SK-N-SH (cell line): ENCODE measurements around the gene LRP11.
"Not testable (repeated sequence)": the region's sequence is repeated elsewhere in the genome, so short reads cannot be mapped to it uniquely, and the experiment has no call there.

Experiments
- EP300 ChIP-seq, 2 experiments: IDR thresholded peaks; 2 replicates each; pipeline versions ENCODE4 v1.4.0 to v1.6.1; 2012; ENCODE audit warnings: borderline replicate concordance in 1 of 2, low read depth in 1 of 2, low read length in 1 of 2
- EZH2phosphoT487 ChIP-seq: fragments of 200-600 bp; sonication (generic); IDR thresholded peaks from 2 replicates; pipeline ENCODE4 v1.6.1; 2017; ENCODE audit warnings: low read depth, mixed run types, mild to moderate bottlenecking, antibody characterized with exemption, moderate library complexity, borderline replicate concordance
- POLR2AphosphoS5 ChIP-seq: IDR thresholded peaks from 2 replicates; pipeline ENCODE4 v1.6.1; 2012; ENCODE audit warnings: low read depth, low read length
- RAD21 ChIP-seq: IDR thresholded peaks from 2 replicates; pipeline ENCODE4 v1.6.1; 2012; ENCODE audit warnings: mild to moderate bottlenecking, low read length
- RFX5 ChIP-seq: IDR thresholded peaks from 2 replicates; pipeline ENCODE4 v1.6.1; 2012; ENCODE audit warnings: mild to moderate bottlenecking, improper control_type of control experiment, low read length
- SIN3A ChIP-seq: IDR thresholded peaks from 2 replicates; pipeline ENCODE4 v1.6.1; 2012; ENCODE audit warnings: low read depth, mild to moderate bottlenecking, low read length, moderate library complexity, borderline replicate concordance
- SMC3 ChIP-seq: IDR thresholded peaks from 2 replicates; pipeline ENCODE4 v1.6.1; 2012; ENCODE audit warnings: low read depth, low read length, improper control_type of control experiment
- TAF1 ChIP-seq: IDR thresholded peaks from 2 replicates; pipeline ENCODE4 v1.6.1; 2012; ENCODE audit warnings: low read depth, mild to moderate bottlenecking, low read length, moderate library complexity, borderline replicate concordance
- TEAD4 ChIP-seq: IDR thresholded peaks from 2 replicates; pipeline ENCODE4 v1.4.0; 2012; ENCODE audit warnings: mild to moderate bottlenecking, borderline replicate concordance; ENCODE audit not compliant: insufficient read depth
- TF ChIP-seq, protein P1 (sequence below): IDR thresholded peaks from 2 replicates; pipeline ENCODE4 v1.4.0; 2012; ENCODE audit warnings: low read depth
- TF ChIP-seq, protein P2 (sequence below): fragments of 200-600 bp; sonication (generic); IDR thresholded peaks from 2 replicates; pipeline ENCODE4 v1.6.1; 2017; ENCODE audit warnings: antibody characterized with exemption, mild to moderate bottlenecking, moderate library complexity
- TF ChIP-seq, protein P3 (sequence below): IDR thresholded peaks from 2 replicates; pipeline ENCODE4 v1.4.0; 2012; ENCODE audit warnings: low read depth, borderline replicate concordance
- TF ChIP-seq, protein P4 (sequence below): fragments of 150-350 bp; IDR thresholded peaks from 2 replicates; pipeline ENCODE4 v1.6.1; 2016; ENCODE audit warnings: mild to moderate bottlenecking, low read depth, low read length
- TF ChIP-seq, protein P5 (sequence below): IDR thresholded peaks from 2 replicates; pipeline ENCODE4; 2012

DNA sequence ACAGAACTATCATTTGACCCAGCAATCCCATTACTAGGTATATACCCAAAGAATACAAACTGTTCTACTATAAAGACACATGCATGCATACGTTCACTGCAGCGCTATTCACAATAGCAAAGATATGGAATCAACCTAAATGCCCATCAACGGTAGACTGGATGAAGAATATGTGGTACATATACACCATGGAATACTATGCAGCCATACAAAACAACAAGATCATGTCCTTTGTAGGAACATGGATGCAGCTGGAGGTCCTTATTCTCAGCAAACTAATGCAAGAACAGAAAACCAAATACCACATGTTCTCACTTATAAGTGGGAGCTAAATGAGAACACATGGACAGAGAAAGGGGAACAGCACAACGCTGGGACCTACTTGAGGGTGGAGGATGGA is 15.8 kb downstream of the LRP11 start:
- TF ChIP-seq RFX5; SMC3; TAF1; TEAD4; RAD21; POLR2AphosphoS5; EP300 (IDR thresholded peaks at IDR 0.05; ENCODE audit: borderline replicate concordance in 1 of 2, low read depth in 1 of 2, low read length in 1 of 2); EZH2phosphoT487; SIN3A: not testable (repeated sequence)
- TF ChIP-seq, protein P1, sequence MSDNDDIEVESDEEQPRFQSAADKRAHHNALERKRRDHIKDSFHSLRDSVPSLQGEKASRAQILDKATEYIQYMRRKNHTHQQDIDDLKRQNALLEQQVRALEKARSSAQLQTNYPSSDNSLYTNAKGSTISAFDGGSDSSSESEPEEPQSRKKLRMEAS: not testable (repeated sequence)
- TF ChIP-seq, protein P2, sequence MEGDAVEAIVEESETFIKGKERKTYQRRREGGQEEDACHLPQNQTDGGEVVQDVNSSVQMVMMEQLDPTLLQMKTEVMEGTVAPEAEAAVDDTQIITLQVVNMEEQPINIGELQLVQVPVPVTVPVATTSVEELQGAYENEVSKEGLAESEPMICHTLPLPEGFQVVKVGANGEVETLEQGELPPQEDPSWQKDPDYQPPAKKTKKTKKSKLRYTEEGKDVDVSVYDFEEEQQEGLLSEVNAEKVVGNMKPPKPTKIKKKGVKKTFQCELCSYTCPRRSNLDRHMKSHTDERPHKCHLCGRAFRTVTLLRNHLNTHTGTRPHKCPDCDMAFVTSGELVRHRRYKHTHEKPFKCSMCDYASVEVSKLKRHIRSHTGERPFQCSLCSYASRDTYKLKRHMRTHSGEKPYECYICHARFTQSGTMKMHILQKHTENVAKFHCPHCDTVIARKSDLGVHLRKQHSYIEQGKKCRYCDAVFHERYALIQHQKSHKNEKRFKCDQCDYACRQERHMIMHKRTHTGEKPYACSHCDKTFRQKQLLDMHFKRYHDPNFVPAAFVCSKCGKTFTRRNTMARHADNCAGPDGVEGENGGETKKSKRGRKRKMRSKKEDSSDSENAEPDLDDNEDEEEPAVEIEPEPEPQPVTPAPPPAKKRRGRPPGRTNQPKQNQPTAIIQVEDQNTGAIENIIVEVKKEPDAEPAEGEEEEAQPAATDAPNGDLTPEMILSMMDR: not testable (repeated sequence)
- TF ChIP-seq, protein P3, sequence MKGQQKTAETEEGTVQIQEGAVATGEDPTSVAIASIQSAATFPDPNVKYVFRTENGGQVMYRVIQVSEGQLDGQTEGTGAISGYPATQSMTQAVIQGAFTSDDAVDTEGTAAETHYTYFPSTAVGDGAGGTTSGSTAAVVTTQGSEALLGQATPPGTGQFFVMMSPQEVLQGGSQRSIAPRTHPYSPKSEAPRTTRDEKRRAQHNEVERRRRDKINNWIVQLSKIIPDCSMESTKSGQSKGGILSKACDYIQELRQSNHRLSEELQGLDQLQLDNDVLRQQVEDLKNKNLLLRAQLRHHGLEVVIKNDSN: not testable (repeated sequence)
- TF ChIP-seq, protein P4, sequence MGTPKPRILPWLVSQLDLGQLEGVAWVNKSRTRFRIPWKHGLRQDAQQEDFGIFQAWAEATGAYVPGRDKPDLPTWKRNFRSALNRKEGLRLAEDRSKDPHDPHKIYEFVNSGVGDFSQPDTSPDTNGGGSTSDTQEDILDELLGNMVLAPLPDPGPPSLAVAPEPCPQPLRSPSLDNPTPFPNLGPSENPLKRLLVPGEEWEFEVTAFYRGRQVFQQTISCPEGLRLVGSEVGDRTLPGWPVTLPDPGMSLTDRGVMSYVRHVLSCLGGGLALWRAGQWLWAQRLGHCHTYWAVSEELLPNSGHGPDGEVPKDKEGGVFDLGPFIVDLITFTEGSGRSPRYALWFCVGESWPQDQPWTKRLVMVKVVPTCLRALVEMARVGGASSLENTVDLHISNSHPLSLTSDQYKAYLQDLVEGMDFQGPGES: not testable (repeated sequence)
- TF ChIP-seq, protein P5, sequence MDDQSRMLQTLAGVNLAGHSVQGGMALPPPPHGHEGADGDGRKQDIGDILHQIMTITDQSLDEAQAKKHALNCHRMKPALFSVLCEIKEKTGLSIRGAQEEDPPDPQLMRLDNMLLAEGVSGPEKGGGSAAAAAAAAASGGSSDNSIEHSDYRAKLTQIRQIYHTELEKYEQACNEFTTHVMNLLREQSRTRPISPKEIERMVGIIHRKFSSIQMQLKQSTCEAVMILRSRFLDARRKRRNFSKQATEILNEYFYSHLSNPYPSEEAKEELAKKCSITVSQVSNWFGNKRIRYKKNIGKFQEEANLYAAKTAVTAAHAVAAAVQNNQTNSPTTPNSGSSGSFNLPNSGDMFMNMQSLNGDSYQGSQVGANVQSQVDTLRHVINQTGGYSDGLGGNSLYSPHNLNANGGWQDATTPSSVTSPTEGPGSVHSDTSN: not testable (repeated sequence)
